Omental fat pad (tissue), 4 donors: ENCODE data around the gene AGBL1. TPM values are rescaled to one million over a fixed set of nuclear protein-coding genes. Genes with fewer than 3 reads are reported as not detected.

Experiments used
- ATAC-seq: fragments of 150-250 bp; one replicate; pipeline ENCODE4 v1.9.1; 2016; ENCODE audit warnings: mild to moderate bottlenecking, moderate library complexity; ENCODE audit not compliant: low FRiP score
- DNase-seq: peaks from one replicate; pipeline ENCODE4 v3.0.0-alpha.2; 2019; ENCODE audit warnings: low spot score
- CTCF ChIP-seq, 3 donors: fragments of 450-650 bp; IDR thresholded peaks; one replicate each; pipeline ENCODE4 v1.5.1; 2016 to 2017; ENCODE audit warnings: antibody characterized with exemption in 3 of 3, mild to moderate bottlenecking in 3 of 3, moderate library complexity in 2 of 3
- total RNA-seq, 4 donors: library from RNA; depleted of rRNA; stranded (reverse); fragments of >200 nt; gene quantifications; one replicate each; pipeline ENCODE4 v1.1.0, GENCODE V29; 2016

The AGBL1 gene
- total RNA-seq, 4 donors from 2014 or later, result not detected

GRCh38 chr15:86608461-86609205 is 529.0 kb downstream of the AGBL1 start:
- DNase-seq (no peak), ATAC-seq (no peak)
- TF ChIP-seq CTCF (IDR thresholded peaks at IDR 0.05), result no peak

- no peak for ATAC-seq
- no peak for DNase-seq
- no peak for TF ChIP-seq CTCF (IDR thresholded peaks at IDR 0.05)
Observed at GRCh38 chr15:86609275-86609674, 529.6 kb downstream of the AGBL1 start.

GRCh38 chr15:86610038-86610437 is 530.4 kb downstream of the AGBL1 start:
- ATAC-seq, result no peak
- no peak for TF ChIP-seq CTCF (IDR thresholded peaks at IDR 0.05)
- no peak for DNase-seq

GRCh38 chr15:86611417-86612040 is 531.9 kb downstream of the AGBL1 start:
- TF ChIP-seq CTCF (IDR thresholded peaks at IDR 0.05), result no peak
- DNase-seq (no peak), ATAC-seq (no peak)

- ATAC-seq, result no peak
- TF ChIP-seq CTCF (IDR thresholded peaks at IDR 0.05), result no peak
- no peak for DNase-seq
Observed at GRCh38 chr15:86615411-86615810, 535.7 kb downstream of the AGBL1 start.

GRCh38 chr15:86615816-86616215 is 536.1 kb downstream of the AGBL1 start:
- ATAC-seq, result no peak
- TF ChIP-seq CTCF (IDR thresholded peaks at IDR 0.05), result no peak
- no peak for DNase-seq

GRCh38 chr15:86616771-86617170 is 537.1 kb downstream of the AGBL1 start:
- ATAC-seq, result no peak
- TF ChIP-seq CTCF (IDR thresholded peaks at IDR 0.05), result no peak
- no peak for DNase-seq
